SK-N-MC (cell line): ENCODE data around the gene MTM1.

Experiments
- FOXP2 ChIP-seq: optimal IDR thresholded peaks from 2 replicates; pipeline ENCODE3; 2011; ENCODE audit warnings: mild to moderate bottlenecking, moderate library complexity; ENCODE audit not compliant: insufficient read depth; ENCODE audit errors: extremely low read length, control extremely low read depth
- POLR2AphosphoS5 ChIP-seq: IDR thresholded peaks from 2 replicates; pipeline ENCODE4 v1.6.1; 2012; ENCODE audit warnings: mild to moderate bottlenecking, low read depth, low read length, borderline replicate concordance

- no peak for TF ChIP-seq POLR2AphosphoS5
- no peak for TF ChIP-seq FOXP2
Observed at GRCh38 chrX:150587585-150588503, 19.4 kb downstream of the MTM1 start.
